ENCODE results near the gene LIN37. TPM values are rescaled to one million over a fixed set of nuclear protein-coding genes. Genes with fewer than 3 reads are reported as not detected.

The LIN37 gene
- total and polyA plus RNA-seq, 2 of the 13 experiments (the other 11 are each of a cell fraction or from before 2014, with no cell fraction given) = 6.3 to 8.7 TPM

DNA sequence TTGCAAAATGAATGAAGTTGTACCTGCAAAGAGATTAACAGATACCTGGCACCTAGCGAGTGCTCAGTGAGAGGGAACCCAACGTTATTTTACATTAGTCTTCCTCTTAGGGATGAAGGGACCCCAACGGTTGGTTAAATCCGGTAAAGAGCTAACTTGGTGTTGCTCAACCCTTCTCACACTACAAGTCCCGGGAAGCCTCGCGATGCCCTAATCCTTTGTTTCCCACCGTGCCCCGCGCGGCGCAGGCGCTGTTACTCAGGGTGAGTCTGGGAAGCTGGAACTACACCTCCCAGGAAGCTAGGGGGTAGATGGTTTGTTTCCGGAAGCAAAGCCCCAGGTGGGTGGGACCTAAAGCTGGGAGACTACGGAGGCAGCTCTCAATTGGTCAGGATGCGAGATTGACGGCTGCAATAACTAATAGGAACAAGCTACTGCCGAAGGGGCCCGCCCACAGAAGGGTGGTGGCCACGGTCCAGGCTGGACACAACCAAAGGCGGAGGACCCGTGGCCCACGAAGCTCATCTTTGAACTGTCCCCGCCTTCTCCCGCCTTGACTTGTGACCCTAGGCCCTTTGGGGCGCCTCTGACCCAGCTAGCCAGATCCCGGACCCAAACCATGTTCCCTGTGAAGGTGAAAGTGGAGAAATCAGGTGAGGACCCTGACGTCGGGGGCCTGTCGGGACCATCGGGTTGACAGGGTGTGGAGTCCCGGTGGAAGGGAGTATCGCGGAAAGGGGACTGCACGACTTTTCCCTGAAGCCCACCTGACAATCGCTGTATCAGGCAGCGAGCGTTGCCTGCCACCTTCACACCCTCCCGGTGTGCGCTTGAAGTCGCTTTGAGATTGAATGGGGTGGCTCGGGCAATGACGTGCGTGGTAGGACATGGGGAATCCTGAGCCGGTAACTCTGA, at the start of gene LIN37 (continued):
- TF ChIP-seq, protein P1, sequence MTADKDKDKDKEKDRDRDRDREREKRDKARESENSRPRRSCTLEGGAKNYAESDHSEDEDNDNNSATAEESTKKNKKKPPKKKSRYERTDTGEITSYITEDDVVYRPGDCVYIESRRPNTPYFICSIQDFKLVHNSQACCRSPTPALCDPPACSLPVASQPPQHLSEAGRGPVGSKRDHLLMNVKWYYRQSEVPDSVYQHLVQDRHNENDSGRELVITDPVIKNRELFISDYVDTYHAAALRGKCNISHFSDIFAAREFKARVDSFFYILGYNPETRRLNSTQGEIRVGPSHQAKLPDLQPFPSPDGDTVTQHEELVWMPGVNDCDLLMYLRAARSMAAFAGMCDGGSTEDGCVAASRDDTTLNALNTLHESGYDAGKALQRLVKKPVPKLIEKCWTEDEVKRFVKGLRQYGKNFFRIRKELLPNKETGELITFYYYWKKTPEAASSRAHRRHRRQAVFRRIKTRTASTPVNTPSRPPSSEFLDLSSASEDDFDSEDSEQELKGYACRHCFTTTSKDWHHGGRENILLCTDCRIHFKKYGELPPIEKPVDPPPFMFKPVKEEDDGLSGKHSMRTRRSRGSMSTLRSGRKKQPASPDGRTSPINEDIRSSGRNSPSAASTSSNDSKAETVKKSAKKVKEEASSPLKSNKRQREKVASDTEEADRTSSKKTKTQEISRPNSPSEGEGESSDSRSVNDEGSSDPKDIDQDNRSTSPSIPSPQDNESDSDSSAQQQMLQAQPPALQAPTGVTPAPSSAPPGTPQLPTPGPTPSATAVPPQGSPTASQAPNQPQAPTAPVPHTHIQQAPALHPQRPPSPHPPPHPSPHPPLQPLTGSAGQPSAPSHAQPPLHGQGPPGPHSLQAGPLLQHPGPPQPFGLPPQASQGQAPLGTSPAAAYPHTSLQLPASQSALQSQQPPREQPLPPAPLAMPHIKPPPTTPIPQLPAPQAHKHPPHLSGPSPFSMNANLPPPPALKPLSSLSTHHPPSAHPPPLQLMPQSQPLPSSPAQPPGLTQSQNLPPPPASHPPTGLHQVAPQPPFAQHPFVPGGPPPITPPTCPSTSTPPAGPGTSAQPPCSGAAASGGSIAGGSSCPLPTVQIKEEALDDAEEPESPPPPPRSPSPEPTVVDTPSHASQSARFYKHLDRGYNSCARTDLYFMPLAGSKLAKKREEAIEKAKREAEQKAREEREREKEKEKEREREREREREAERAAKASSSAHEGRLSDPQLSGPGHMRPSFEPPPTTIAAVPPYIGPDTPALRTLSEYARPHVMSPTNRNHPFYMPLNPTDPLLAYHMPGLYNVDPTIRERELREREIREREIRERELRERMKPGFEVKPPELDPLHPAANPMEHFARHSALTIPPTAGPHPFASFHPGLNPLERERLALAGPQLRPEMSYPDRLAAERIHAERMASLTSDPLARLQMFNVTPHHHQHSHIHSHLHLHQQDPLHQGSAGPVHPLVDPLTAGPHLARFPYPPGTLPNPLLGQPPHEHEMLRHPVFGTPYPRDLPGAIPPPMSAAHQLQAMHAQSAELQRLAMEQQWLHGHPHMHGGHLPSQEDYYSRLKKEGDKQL (CRISPR knock-in tag; IDR thresholded peaks at IDR 0.05; ENCODE audit: low read depth) = no peak
- TF ChIP-seq, protein P2, sequence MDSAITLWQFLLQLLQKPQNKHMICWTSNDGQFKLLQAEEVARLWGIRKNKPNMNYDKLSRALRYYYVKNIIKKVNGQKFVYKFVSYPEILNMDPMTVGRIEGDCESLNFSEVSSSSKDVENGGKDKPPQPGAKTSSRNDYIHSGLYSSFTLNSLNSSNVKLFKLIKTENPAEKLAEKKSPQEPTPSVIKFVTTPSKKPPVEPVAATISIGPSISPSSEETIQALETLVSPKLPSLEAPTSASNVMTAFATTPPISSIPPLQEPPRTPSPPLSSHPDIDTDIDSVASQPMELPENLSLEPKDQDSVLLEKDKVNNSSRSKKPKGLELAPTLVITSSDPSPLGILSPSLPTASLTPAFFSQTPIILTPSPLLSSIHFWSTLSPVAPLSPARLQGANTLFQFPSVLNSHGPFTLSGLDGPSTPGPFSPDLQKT (CRISPR knock-in tag; IDR thresholded peaks at IDR 0.05; ENCODE audit: borderline replicate concordance) = no peak
- TF ChIP-seq, protein P3, sequence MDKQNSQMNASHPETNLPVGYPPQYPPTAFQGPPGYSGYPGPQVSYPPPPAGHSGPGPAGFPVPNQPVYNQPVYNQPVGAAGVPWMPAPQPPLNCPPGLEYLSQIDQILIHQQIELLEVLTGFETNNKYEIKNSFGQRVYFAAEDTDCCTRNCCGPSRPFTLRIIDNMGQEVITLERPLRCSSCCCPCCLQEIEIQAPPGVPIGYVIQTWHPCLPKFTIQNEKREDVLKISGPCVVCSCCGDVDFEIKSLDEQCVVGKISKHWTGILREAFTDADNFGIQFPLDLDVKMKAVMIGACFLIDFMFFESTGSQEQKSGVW (CRISPR knock-in tag; IDR thresholded peaks at IDR 0.05; ENCODE audit: borderline replicate concordance) = no peak
- TF ChIP-seq NFE2 (CRISPR knock-in tag; IDR thresholded peaks at IDR 0.05) (no peak), WIZ (CRISPR knock-in tag; IDR thresholded peaks at IDR 0.05) (no peak), MYC (CRISPR knock-in tag; IDR thresholded peaks at IDR 0.05; ENCODE audit: borderline replicate concordance) (peak; percentile 68; the same call in 1 of the 2 replicates), GLI4 (CRISPR knock-in tag; IDR thresholded peaks at IDR 0.05; ENCODE audit: borderline replicate concordance) (no peak), ZNF33B (CRISPR knock-in tag; IDR thresholded peaks at IDR 0.05) (peak; percentile 32; the same call in 1 of the 2 replicates), SATB2 (CRISPR knock-in tag; IDR thresholded peaks at IDR 0.05) (0 out of 2 replicates have a peak, but pooled peaks have one; percentile 43), MBNL3 (CRISPR knock-in tag; conservative IDR thresholded peaks at IDR 0.05) (no peak), RBFOX2 (IDR thresholded peaks at IDR 0.05; ENCODE audit: low read depth, low read length) (peak; percentile 58), HOXD1 (CRISPR knock-in tag; IDR thresholded peaks at IDR 0.05) (no peak), ZNF776 (CRISPR knock-in tag; IDR thresholded peaks at IDR 0.05) (no peak; the same call in 1 of the 2 replicates), NCOA2 (CRISPR knock-in tag; IDR thresholded peaks at IDR 0.05) (no peak; the same call in 1 of the 2 replicates), CAMTA2 (CRISPR knock-in tag; IDR thresholded peaks at IDR 0.05; ENCODE audit: borderline replicate concordance) (no peak), GATAD2A (CRISPR knock-in tag; IDR thresholded peaks at IDR 0.05) (peak; percentile 34), RNF2 (conservative IDR thresholded peaks at IDR 0.05; ENCODE audit: low read depth) (no peak; the same call in 1 of the 2 replicates), MLLT10 (CRISPR knock-in tag; IDR thresholded peaks at IDR 0.05) (no peak)
- TF ChIP-seq, protein P4, sequence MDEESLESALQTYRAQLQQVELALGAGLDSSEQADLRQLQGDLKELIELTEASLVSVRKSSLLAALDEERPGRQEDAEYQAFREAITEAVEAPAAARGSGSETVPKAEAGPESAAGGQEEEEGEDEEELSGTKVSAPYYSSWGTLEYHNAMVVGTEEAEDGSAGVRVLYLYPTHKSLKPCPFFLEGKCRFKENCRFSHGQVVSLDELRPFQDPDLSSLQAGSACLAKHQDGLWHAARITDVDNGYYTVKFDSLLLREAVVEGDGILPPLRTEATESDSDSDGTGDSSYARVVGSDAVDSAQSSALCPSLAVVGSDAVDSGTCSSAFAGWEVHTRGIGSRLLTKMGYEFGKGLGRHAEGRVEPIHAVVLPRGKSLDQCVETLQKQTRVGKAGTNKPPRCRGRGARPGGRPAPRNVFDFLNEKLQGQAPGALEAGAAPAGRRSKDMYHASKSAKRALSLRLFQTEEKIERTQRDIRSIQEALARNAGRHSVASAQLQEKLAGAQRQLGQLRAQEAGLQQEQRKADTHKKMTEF (CRISPR knock-in tag; IDR thresholded peaks at IDR 0.05) = peak; percentile 77
- TF ChIP-seq, protein P5, sequence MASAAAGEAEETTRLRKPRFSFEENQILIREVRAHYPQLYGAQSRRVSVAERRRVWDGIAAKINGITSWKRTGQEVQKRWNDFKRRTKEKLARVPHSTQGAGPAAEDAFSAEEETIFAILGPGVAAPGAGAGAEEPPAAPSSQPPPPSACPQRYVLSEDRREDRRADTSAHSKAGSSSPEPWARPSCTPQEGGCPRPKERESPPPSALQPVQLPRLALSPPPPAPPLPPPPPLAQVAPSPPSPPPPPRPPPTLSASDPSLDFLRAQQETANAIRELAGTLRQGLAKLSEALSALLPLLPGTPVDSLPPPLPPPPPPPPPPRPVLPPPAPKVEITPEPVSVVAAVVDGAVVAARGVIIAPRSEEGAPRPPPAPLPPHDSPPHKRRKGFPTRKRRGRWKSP (CRISPR knock-in tag; IDR thresholded peaks at IDR 0.05) = no peak
